ENCODE data around the gene OAS2.

The OAS2 gene

GRCh38 chr12:113052326-113052725, 74.0 kb downstream of the OAS2 start:
- no peak for TF ChIP-seq CTCF (conservative IDR thresholded peaks at IDR 0.05; ENCODE audit: low read length)
- no peak overlapping the region for H3K4me3 ChIP-seq (ENCODE audit: low read length)
- no peak for DNase-seq (ENCODE audit: low read depth)

GRCh38 chr12:113054948-113055486, 76.7 kb downstream of the OAS2 start:
- no peak overlapping the region for H3K4me3 ChIP-seq (ENCODE audit: low read length)
- no peak for DNase-seq (ENCODE audit: low read depth)
- TF ChIP-seq CTCF (conservative IDR thresholded peaks at IDR 0.05; ENCODE audit: low read length): no peak

- no peak for TF ChIP-seq CTCF (conservative IDR thresholded peaks at IDR 0.05; ENCODE audit: low read length)
- DNase-seq (ENCODE audit: low read depth): no peak
- no peak overlapping the region for H3K4me3 ChIP-seq (ENCODE audit: low read length)
These were observed 77.5 kb downstream of the OAS2 start for GRCh38 chr12:113055594-113056380.

GRCh38 chr12:113056381-113056630, 78.0 kb downstream of the OAS2 start:
- no peak for DNase-seq (ENCODE audit: low read depth)
- no peak overlapping the region for H3K4me3 ChIP-seq (ENCODE audit: low read length)
- TF ChIP-seq CTCF (conservative IDR thresholded peaks at IDR 0.05; ENCODE audit: low read length): no peak

- no peak for DNase-seq (ENCODE audit: low read depth)
- TF ChIP-seq CTCF (conservative IDR thresholded peaks at IDR 0.05; ENCODE audit: low read length): no peak
- H3K4me3 ChIP-seq (ENCODE audit: low read length): no peak within 1 kb of the TSS
These were observed 78.5 kb downstream of the OAS2 start, which contains the start of gene DTX1 for GRCh38 chr12:113056631-113057488. TSS of gene DTX1 (plus strand) at chr12:113056730. CDS start at chr12:113058193, 1,463 bp downstream.

- TF ChIP-seq CTCF (conservative IDR thresholded peaks at IDR 0.05; ENCODE audit: low read length): no peak
- no peak for DNase-seq (ENCODE audit: low read depth)
- H3K4me3 ChIP-seq (ENCODE audit: low read length): no peak overlapping the region
These were observed 79.5 kb downstream of the OAS2 start for GRCh38 chr12:113057565-113058485.
